Eye (tissue), 1 donor: ENCODE results near the gene MATN1.

Source experiments
- DNase-seq: peaks from one replicate; pipeline ENCODE4 v3.0.0-alpha.2; 2015

Gene MATN1

DNA sequence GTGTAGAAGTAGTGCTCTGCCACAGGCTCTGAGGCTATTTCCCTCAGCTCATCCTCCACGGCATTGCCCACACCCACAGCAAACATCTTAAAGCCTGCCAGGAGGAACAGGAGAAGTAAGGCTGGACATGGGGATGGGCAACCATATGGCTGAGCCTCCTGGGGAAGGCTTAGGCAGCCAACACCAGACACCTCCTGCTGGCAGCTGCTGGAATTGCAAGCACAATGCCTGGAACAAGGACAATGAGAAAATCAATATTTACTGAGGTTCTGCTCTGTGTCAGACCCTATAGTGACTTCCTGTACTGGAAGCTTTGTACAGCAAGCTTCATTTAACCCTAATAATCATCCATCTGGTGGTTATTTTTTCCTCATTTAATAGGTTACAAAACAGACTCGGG lies 8.2 kb downstream of the MATN1 start:
- no peak for DNase-seq

DNA sequence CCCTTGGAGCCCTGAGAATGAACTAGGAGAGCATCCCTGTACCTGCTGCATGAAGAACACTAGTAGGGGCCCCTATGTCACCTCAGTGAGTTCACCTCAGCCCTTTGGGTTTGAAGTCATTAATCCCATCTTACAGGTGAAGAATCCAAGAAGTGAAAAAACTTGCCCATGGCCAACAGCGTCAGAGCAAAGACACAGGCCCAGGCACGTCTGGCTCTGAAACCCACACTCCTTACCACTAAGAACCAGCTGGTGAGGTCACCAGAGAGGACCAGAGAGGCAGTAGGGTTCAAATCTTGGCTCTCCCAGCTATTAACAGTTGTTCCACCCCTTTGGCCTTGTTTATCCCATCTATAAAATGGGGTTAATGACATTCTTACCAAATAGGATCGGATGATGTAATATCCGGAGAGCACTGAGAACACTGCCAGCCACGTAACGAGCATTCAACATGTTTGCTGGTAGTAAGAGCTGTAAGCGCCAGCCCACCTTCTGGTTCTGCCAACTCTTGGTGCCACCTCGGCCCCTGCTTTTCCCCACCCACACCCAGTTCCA lies 8.8 kb downstream of the MATN1 start:
- no peak for DNase-seq

GRCh38 chr1:30714025-30714424 lies 9.4 kb downstream of the MATN1 start:
- no peak for DNase-seq

DNA sequence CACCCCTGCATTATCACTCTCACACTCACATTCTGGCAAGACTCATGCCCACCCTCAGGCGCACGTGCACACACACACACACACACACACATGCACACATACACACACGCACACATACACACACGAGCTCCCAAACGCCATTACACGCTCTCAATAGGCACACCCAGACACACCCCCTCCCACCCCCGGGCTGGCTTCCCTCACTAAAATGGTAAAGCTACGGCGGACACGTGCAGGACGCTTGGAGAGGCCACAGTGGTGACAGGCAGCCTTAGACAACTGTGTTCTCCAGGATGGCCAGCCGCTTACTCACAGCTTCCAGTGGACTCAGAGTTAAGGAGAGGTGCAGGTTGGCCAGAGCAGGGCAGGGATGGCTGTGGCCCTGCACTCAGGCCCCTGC lies 10.1 kb downstream of the MATN1 start:
- peak; percentile 34 for DNase-seq

GRCh38 chr1:30712583-30712982 lies 10.8 kb downstream of the MATN1 start:
- DNase-seq: no peak

DNA sequence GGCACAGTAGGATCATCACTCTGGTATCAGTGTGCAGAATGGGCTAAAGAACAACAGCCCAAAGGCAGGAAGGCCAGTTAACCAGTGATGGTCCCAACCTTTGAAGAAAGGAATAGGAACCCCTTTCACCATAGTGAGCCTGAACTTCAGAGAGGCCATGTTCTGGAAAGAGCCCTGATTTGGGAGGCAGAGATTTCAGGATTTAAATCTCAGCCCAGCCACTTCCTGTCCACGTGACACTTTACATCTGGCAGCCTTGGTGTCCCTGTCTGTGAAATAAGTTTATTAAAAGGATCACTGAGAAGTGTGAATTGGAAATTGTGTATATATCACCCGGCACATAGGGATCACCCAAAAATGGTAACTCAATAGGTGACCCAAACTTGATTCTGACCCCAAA lies 13.0 kb downstream of the MATN1 start:
- DNase-seq: no peak

GRCh38 chr1:30708361-30708728 lies 15.0 kb downstream of the MATN1 start:
- DNase-seq: no peak

DNA sequence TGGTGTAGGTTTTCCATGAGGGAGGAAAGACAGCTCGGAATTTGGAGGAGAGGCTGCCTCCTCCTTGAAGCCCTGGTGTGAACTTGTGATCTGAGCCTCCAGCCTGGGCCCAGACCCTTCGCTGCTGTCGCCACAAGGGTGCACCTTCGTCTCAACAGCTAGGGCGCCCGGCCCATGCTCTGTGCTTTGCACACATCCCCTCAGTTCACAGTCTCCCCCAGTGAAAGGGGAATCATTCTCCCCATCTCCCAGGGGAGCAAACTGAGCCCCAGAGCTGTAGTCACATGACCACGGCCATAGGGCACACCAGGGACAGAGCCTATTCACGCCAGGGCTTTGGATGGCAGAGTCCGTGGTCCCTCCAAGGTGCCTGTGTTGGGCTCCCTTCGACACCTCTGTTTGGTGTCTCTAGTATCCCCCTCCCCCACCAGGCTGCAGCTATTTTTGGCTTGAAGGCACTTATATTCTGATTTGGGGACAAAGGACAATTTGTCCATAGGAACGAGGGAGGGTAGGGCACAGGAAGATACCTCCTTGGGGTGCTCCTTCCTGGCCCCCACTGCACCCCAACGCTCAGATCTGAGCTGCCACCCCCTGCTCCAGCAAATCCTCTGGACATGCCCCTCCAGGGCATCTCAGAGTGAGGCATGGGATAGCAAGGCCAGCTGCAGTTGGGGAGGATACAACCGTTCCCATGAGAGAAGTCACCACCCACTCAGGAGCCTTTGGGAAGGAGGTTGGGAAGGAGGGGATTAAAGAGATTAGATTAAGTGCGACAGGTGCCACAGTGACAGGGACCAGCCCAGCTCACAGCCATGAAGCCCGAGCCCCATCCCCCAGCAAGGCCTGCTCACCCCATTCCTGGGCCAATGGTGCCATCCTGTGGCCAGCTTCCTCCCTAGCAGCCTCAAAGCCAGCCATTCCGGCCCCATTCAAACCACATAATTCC lies 15.7 kb downstream of the MATN1 start:
- DNase-seq: peak; percentile 96

DNA sequence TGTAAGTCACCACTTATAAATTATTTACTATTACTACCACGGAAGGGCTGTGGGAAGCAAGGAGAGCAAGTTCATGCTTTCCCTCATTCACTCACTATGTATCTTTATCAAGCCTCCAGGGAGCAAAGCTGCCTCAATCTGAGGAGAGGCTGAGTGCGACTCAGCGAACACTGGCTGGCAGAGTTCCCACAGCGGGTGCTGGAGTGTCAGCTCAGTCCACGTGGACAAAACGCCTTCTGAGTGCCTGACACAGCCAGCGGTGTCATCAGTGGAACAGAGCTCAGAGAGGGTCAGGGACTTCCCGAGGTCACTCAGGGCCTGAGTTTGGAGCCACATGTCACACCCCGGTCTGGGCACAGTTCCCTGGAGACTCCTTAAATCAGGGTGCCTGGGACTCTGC lies 16.9 kb downstream of the MATN1 start:
- peak; percentile 84 for DNase-seq

DNA sequence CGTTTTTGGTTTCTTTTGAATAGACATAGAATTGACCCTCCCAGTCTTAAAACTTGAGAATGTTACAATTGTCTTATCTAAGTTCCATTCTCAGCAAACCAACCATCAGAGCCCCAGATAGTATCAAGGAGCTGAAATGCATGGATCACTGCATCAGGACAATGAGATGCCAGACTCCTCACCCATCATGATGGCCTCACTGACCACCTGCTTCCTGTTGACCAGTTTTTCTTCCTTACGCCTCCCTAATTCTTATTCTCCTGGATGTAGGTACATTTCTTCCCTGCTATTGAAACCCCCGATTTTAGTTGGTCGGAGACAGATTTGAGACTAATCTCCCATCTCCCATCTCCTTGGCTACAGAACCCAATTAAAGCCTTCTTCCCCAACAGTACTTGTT lies 17.7 kb downstream of the MATN1 start:
- DNase-seq: peak; percentile 83

GRCh38 chr1:30704765-30705509 lies 18.4 kb downstream of the MATN1 start:
- no peak for DNase-seq

GRCh38 chr1:30704271-30704670 lies 19.1 kb downstream of the MATN1 start:
- no peak for DNase-seq

- no peak for DNase-seq
These were observed 20.6 kb downstream of the MATN1 start for GRCh38 chr1:30702823-30703222.

DNA sequence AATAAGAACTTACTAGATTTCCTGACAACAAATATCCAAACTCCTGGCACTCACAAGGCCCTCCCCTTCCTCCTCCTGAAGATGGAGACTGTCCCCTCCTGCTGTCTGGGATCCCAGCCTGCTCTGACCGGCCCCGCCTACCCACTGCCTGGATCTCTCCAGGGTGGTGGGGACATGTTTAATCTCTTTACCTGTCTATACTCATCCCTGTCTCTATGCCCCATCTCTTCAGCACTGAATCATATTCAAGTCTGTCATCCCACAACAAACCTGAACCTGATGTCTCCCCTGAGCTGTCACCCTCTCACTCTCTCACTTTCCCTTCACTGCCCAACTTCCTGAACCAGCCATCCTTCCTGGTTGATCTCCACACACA lies 22.1 kb downstream of the MATN1 start:
- DNase-seq: no peak

GRCh38 chr1:30700528-30701257 lies 22.7 kb downstream of the MATN1 start:
- no peak for DNase-seq

- no peak for DNase-seq
These were observed 23.6 kb downstream of the MATN1 start for GRCh38 chr1:30699762-30700161.

- DNase-seq: peak; percentile 57
These were observed 24.9 kb downstream of the MATN1 start for GRCh38 chr1:30698401-30698981.

GRCh38 chr1:30697571-30698376 lies 25.6 kb downstream of the MATN1 start:
- DNase-seq: no peak

DNA sequence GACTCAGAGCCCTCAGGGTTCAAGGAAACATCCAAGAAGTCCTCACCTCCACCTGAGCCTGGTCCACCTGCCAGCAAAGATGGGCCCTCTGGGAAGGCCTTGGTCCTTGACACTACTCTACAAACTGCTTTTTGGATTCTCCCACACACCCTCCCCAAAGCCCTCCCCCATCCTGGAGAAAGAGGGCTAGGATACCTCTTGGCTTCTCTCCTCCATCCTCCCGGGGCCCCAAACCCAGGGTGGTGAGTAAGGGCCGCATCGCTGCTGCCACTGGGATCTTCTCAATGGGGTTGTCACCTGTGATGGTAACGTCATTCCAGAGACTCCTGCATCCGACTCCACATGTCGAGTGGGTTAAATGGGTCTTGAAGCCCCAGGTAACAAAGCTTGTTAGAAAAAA lies 26.6 kb downstream of the MATN1 start:
- no peak for DNase-seq

GRCh38 chr1:30695439-30695841 lies 27.9 kb downstream of the MATN1 start:
- DNase-seq: no peak

- DNase-seq: no peak
These were observed 28.9 kb downstream of the MATN1 start for GRCh38 chr1:30694280-30695175.
